ENCODE results near the gene CSNK1G1.
A peak's percentile ranks its signal among the peaks of the same experiment; 100 is the strongest.

CSNK1G1 gene

GRCh38 chr15:64157599-64158125, 198.3 kb downstream of the CSNK1G1 start:
- no peak for DNase-seq (ENCODE audit: low read depth)
- in situ Hi-C loops (cut with HindIII; ENCODE audit: low sequenced_read_pairs): no loop called here
- no peak overlapping the region for H3K4me3 ChIP-seq (ENCODE audit: low read depth, low read length)
- no peak for TF ChIP-seq CTCF (IDR thresholded peaks at IDR 0.05; ENCODE audit: low read depth, low read length, missing control alignments)

- in situ Hi-C loops (cut with HindIII; ENCODE audit: low sequenced_read_pairs): no loop called here
- no peak for DNase-seq (ENCODE audit: low read depth)
- no peak overlapping the region for H3K4me3 ChIP-seq (ENCODE audit: low read depth, low read length)
- TF ChIP-seq CTCF (IDR thresholded peaks at IDR 0.05; ENCODE audit: low read depth, low read length, missing control alignments): no peak
Measured at GRCh38 chr15:64156652-64157331, 199.2 kb downstream of the CSNK1G1 start.

DNA sequence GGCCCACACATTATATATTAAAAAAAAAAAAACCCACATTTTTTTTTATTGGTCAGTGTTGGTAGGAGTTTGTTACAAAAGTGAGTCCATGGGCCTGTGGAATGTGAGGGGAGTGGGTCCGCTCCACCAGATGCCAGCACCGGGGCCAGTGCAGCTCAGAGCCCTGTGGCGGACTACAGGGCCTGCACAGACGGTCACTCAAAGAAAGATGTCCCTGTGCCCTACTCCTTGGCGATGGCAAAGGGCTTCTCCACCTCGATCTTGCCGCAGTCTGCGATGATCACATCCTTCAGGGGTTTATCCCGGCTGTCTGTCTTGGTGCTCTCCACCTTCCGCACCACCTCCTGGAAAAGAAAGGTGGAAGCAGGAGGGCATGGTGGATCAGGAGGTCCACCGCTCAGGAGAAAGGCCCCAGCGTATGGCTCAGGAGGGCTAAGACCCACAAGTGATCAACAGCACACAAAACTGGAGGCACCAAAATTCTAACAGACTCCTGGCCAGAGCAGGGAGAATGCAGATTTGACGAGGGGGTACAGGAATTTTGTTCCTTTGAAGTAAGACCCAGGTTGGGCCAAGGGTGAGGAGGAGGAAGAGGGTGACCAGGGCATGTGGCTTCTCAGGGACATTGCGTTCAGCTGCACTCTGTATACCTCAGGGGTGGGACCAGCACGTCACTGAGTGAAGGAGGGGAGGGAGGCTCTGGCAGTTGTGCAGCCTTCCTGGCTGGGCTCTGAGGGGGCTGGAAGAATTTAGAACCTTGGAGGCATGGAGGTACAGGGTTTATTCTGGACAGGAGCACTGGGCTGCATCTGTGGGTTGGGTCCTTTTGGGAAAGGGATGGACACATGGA, 199.9 kb downstream of the CSNK1G1 start:
- no peak for DNase-seq (ENCODE audit: low read depth)
- in situ Hi-C loops (cut with HindIII; ENCODE audit: low sequenced_read_pairs): no loop called here

GRCh38 chr15:64153480-64154367, 202.2 kb downstream of the CSNK1G1 start:
- TF ChIP-seq CTCF (IDR thresholded peaks at IDR 0.05; ENCODE audit: low read depth, low read length, missing control alignments): peak; percentile 99
- no peak overlapping the region for H3K4me3 ChIP-seq (ENCODE audit: low read depth, low read length)
- DNase-seq (ENCODE audit: low read depth): peak; percentile 52
- in situ Hi-C loops (cut with HindIII; ENCODE audit: low sequenced_read_pairs): no loop called here

More for the DNA sequence above, 199.9 kb downstream of the CSNK1G1 start:
- TF ChIP-seq CTCF (IDR thresholded peaks at IDR 0.05; ENCODE audit: low read depth, low read length, missing control alignments): no peak
- H3K4me3 ChIP-seq (ENCODE audit: low read depth, low read length): no peak overlapping the region

- no peak for DNase-seq (ENCODE audit: low read depth)
- in situ Hi-C loops (cut with HindIII; ENCODE audit: low sequenced_read_pairs): no loop called here
- TF ChIP-seq CTCF (IDR thresholded peaks at IDR 0.05; ENCODE audit: low read depth, low read length, missing control alignments): no peak
- H3K4me3 ChIP-seq (ENCODE audit: low read depth, low read length): peak overlapping the region; percentile 45
Measured at GRCh38 chr15:64152507-64153387, 203.2 kb downstream of the CSNK1G1 start.

Data from astrocyte of the cerebellum (primary cell).